Retina (tissue), 1 donor: Measurements from ENCODE around the gene IL25.
"Not testable (repeated sequence)": the region's sequence is repeated elsewhere in the genome, so short reads cannot be mapped to it uniquely, and the experiment has no call there.

Experiments
- DNase-seq: peaks from one replicate; pipeline ENCODE4 v3.0.0-alpha.2; 2016

The IL25 gene

DNA sequence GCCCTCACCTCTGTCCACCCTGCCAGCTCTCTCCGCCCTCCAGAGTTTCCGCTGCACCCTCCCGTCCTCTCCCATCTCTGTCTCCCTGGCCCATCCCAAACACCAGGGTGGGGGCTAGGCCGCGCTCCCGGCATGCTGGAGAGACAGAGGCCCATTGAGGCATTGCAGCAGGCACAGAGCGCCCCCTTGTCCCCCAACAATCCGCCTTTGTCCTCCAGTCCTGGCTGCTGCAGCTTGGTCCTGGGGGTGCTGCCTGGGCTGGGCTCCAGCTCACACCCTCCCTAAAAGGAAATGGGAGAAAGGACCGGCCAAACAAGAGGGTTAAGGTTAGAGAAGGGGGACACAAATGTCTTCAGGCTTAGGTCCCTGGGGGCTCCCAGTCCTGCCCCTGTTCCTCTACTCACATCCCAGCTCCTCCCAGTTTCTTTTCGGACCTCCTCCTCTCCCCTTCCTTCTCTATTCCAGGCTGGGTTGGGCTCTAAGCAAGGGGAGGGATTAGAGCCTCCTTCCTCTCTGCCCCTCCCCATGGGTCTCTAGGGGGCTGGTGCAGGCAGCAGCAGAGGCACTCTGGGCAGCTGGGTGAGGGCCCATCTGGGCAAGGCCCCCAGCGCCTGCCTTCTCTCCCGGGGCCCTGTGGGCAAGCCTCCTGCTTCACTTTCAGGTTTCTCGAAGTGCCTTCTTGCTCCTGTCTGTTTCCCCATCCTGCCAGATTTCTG is 4.0 kb downstream of the IL25 start, which contains the start of gene CMTM5:
TSS of gene CMTM5 (plus strand) at position 565 of the 716 bp plus-strand sequence. CDS start 206 bp downstream, outside the sequence.
- peak; percentile 43 for DNase-seq

DNA sequence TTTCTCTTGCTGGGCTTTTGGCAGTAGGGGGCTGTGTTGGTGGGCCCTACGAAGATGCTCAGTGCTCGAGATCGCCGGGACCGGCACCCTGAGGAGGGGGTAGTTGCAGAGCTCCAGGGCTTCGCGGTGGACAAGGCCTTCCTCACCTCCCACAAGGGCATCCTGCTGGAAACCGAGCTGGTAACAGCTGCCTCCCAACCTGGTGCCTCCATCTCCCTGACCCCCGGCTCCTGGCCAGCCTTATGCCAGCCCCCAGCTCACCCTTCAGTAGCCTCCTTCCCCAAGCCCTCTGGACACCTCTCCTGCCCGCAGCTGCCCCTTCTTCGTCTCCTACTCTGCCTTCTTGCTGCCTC is 4.6 kb downstream of the IL25 start:
- no peak for DNase-seq

DNA sequence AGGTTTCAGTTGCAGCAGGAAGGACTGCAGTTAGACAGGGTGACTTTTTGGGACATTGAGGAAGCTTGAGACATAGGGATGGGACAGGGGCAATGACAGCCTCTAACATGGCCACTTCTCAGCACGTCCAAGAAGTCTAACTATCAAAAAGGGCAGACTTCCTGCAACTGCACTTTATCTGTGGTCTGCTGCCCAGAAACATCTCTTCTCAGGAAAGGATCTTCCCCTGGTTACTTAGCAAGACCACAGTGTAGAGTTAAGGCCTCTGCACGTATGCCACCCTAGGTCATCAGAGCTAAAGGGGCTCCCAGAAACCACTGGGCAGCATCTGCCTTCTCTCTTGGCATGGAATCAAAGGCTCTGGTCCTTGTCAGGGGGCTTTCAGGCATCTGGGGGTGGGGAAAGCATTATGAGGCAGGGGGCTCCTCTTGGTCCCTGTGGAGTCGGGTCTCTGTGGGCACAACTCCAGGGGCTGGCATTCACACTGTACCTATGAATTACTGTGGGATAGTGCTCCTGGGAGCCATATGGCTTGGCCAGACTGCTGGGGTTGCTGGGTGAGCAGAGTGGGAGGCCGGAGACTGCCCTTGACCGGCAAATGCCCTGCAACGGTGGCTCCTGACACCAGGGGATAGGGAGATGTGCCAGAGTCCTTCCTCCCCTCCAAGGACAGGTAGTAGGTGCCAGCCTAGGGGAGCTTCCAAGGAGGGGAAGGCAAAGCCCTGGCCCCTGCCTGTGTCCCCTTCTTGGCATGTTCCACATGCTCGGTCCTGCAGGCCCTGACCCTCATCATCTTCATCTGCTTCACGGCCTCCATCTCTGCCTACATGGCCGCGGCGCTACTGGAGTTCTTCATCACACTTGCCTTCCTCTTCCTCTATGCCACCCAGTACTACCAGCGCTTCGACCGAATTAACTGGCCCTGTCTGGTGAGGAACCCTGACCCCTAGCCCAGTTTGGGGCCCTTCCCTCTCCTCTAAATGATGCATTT is 5.3 kb downstream of the IL25 start:
- DNase-seq = no peak

DNA sequence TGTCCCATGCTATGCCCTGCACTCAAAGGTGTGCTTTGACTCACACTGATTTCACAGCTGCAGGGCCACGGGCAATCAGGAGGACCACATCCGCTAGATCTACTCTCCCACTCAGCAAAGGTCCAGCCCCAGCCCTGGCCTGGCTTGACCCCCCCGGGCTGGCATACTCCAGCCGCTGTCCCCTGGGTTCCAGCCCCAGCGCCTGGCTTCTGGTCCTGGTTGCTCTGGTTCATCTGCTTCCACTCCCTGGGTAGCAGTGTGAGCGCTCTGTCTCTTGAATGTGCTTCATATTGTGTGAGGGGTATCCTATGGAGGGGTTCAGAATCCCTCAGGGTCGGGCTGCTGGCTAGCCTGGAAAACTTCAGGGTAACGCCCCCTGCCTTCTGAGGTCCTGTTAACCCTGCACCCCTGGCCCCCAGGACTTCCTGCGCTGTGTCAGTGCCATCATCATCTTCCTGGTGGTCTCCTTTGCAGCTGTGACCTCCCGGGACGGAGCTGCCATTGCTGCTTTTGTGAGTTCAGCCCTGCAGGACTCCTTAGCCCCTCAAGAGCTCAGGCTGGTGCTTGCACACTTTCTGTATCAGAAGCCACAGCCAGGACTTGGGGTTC is 6.1 kb downstream of the IL25 start:
- no peak for DNase-seq

DNA sequence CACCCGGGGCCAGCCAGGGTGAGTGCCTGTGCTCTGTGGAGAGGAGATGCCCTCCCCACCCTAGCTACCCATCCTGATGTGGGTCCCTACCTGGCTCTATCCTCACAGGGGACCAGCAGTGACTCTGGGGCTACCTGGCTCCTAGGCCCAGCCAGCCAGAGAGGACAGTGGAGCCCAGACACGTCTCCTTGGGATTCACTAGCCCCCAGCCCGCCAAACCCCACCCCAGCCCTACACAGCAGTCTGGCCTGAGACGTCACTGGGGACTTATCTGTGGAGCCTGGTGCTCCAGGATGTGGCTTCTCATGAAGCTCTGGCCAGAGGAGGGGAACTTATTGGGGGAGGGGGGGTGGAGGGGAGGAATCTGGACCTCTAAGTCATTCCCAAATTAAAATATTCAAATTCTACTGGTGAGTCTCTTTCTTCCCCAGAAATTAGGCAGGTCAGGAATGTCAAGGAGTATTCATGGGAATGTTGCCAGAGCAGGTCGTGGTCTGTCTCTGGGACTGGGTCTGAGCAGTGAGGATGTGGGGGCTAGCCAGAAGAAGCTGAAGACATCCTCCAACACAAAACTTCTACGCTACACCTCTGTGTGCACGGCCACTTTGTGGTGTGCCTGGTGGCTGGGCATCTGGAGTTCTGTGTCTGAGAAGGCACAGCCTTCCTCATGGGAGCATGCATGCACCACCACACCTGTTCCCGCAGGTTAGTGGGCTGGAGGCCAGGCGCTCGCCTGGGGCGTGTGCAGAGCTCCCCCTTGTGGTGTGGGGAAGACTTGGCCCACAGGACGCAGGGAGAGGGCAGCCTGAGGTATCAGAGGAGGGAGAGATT is 7.0 kb downstream of the IL25 start:
- DNase-seq = peak; percentile 60

DNA sequence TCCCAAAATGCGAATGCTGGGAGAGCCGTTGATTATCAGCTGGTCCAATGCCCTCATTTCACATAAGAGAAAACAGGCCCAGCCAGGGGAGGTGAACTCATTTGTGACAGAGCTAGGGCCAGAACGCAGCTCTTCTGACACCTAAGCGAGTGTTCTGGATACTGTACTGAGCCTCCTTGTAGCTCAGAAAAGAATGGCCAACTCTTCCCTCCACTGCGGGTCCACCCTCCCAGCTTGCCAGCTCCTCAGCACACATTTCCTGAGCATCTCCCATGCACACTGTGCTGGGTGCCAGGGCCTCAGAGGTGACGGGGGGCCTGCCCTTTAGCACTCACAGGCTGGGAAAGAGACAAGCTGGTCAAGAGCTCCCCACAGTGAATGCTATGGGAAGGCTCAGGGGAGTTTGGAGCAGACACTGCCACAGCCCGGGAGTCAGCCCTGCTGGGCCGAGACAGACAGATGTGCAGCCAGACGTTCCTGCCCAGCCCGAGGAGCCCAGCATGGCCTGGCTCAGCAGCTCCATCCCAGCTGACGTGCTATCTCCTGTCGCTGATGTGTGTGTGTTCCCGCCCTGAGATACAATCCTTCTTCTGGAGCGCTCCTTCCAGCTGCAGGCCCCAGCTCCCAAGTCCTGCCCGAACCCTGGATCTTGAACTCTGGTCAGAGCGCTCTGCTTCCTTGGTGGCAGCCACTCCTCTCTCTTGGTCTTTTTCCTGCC is 7.7 kb downstream of the IL25 start:
- DNase-seq = no peak

DNA sequence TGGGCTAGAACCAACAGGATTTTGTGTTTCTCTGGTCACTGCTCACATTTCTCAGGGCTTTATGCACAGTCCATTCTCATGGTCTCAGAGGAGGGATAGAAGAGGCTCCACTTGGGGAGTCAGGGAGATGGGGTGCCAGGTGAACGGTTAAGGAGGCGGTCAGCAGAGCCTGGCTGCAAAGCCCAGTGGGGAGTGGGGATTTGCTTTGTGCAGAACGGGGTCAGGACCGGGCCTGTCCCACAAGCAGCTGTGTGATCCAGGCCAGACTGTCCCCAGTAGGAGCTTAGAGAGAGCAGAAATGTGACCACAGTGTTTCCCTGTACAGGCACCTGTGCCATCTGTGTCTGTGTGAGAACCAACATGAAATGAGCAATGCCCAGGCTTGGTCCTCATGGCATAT is 8.4 kb downstream of the IL25 start:
- DNase-seq = no peak

DNA sequence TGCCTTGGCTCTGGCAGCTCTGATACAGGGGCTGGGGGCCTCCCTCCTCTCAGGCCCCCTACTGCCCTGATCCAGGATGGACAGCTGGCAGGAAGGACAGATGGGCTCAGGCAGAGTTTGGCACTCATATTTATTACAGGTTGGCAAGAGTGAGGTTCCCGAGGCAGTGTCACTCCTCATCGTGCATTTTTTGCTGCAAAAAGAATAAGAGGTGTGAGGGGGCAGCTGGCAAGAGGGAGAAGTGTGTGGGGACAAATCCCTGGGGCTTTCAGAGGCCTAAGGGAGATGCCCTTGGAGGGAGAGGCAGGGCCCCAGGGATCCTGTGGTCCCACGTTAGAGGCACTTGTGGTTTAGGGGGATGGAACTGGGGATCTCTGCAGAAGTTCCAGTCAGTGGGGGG is 9.3 kb downstream of the IL25 start:
- DNase-seq = no peak

DNA sequence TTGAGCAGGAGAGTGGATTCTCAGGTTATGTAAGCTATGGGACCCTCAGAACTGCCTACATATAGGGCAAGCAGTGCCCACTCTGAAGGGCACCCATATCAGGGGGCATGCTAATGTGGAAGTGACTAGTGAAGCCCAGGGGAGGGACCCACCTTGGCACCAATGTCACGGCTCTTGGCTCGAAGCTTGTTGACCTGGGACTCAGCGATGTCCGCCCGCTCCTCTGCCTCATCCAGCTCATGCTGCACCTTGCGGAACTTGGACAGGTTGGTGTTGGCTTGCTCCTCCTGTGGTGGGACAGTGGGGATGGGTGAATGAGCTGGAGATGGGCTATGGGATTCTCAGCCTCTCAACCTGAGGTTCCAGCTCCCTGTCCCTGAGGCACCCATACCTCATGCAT is 9.7 kb downstream of the IL25 start:
- DNase-seq = no peak

DNA sequence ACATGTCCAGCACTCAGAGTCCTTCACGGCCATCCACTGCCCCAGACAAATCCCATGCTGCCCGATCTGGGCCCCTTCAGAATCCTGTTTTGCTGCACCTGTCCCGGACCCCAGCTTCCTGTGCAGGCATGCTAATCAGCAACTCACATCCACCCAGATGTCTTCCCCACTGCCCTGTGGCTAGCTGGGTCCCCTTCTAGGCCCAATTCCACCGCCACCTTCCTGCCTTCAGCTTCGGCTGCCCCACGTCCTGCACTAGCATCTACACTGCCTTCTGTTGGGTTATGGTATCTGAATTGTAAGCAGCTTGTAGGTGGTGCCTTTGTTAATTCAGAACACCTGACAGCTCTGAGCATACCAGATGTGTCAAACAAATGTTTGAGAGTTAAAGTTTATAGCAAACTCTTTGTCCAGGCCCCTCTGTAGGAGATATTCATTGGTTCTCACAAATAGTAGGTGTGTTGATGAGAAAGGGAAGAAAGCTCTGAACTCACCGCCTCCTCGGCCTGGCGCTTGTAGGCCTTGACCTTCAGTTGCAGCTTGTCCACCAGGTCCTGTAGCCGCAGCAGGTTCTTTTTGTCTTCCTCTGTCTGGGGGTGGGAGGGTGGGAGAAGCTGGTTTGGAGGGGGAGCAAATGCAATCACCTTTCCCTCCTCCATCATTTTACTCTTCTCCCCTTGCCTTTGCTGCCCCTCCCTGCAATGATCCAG is 10.3 kb downstream of the IL25 start:
- DNase-seq = no peak

DNA sequence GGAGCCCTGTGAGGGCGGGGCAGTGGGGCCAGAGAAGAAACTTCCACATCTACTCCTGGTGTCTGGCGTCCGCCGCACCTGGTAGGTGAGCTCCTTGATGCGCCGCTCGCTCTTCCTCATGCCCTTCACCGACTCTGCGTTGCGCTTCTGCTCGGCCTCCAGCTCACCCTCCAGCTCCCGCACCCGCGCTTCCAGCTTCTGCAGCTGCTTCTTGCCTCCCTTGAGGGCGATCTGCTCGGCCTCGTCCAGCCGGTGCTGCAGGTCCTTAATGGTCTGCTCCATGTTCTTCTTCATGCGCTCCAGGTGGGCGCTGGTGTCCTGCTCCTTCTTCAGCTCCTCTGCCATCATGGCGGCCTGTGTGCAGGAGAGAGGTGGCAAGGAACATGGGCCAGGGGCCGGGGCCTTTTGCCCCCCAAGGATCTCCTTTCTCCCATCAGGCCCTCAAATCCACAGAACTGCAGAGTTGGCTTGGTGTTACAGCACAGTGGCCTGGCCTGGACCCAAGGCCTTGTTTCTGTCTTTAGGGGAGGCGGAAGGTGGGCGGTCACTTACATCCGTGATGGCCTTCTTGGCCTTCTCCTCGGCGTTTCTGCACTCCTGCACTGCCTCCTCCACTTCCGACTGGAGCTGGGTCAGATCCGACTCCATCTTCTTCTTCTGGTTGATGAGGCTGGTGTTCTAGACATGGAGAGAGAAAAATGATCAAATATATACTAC is 11.9 kb downstream of the IL25 start:
- DNase-seq = no peak

DNA sequence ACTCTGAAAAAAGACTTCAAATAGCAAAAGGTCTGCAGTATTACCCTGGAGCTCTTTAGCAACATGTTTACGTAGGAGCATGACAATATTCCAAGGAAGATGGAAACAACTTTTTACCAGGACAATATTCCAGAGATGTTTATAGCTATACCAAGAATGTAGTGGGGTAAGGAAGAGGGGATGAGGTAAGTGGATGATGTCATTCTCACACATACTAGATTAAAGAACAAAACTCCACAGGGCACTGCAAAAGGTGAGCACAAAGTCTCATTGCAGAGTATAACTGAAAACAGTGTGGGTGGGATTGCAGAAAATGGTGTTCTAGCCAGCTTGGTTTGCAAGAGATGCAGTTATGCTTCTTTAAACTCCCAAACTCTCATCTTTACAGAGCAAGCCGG is 12.6 kb downstream of the IL25 start:
- DNase-seq = no peak

DNA sequence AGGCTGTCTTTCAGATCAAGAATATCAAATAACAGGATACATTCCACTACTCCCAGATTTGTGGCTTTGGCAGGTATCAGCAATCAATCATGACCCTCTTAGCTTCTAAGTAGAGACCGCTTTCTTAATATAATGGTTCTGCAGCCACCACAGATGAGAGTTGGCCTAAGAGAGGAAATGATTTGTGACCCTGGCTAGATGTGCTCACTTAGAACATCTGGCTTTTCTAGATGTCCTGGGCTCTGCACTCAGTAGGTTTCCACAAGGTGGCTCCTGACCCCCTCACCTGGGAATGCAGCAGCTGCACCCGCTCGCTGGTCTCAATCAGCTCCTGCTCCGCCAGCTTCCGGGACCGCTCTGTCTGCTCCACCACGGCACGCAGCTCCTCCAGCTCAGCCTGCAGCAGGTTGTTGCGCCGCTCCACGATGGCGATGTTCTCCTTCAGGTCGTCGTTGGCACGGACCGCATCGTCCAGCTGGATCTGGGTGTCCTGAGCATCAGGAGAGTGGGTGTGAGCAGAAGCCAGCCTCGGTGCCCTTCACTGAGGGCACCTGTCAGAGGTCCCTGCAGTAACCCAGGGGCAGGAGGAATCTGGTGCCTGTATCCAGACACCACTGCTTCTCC is 13.1 kb downstream of the IL25 start:
- no peak for DNase-seq

DNA sequence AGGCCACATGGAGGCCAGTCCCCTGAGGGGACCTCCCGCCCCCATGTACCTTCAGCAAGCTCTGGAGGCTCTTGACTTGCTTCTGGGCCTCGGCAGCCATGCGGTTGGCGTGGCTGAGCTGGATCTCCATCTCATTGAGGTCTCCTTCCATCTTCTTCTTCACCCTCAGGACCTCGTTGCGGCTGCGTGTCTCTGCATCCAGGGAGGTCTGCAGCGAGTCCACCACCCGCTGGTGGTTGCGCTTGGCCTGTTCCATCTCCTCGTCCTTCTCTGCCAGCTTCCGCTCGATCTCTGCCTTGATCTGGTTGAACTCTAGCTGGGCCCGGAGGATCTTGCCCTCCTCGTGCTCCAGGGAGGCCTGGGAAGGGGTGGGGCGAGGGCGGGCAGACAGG is 13.7 kb downstream of the IL25 start:
- not testable (repeated sequence) for DNase-seq

DNA sequence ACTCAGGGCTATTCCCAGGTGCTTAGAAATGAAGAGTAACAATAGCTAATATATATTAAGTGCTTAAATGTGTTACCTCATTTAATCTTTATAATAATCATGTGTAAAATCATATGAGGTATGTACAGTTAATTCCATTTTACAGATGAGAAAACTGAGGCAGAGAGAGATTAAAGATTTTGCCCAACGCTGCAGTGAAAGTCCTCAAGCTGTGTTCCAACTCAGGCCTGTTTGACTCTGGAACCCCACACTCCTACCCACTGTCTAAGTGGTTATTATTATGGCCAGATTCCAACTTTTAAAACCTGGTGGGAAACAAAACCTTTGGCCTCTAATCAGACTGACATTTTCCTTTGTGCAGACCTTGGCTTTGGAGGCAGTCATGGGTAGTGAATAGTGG is 14.4 kb downstream of the IL25 start:
- DNase-seq = no peak

DNA sequence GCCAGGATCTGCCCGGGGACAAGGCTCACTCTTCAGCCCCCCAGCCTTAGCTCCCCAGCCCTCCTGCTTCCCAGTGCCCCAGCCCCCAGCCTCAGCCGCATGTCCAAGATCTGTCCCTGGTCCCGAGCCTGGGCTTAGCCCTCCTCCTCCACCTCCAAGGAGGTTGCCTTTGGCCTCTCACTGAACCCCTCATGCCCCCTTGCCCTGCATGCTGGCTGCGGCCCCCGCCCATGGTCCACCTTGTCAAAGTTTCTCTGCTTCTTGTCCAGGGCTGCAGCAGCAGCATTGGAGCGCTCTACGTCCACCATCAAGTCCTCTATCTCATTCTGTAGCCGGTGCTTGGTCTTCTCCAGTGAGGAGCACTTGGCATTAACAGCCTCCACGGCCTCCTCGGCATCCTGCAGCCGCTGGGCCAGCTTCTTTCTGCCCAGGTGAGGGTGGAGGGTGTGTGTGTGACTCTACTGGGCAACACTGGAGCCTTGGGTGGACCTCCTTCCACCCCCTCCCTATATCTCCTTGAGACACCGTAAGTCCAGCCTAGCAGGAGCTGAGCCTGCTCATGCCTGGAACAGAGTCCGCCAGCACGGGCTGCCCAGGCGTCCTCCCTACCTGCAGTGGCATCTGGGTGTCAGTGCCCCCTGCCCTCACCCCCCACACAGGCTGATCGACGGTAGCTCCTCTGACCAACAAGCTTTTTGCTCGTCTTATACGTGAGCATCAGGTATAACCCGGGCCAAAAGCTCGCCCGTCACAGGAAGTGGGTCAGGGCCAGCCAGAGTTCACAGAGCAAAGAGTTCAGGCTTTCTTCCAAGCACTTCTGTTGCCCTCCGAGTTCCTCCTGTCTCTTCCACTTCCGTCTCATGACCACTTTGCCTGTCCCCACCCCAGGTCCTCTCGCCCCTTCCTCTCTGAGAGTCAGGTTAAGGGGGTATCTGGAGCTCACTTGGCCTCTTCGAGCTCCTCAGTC is 15.6 kb downstream of the IL25 start:
- DNase-seq = no peak

DNA sequence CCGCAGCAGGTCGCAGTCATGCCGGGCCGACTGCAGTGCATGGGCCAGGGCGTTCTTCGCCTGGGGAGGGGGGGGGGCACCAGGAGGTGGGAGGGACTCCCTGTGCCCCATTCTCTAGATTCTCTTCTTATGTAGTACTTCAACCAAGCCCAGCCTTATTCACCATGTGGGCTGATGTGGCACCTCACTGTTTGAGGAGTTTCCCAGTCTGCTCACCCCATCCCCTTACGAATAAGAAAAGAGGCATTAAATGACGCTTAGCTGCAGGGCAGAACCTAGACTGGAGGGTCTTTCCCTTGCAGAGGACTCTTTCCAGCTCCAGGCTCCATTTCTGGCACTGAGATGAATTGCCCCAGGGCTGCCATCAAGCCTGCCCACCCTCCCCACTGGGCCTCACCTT is 16.4 kb downstream of the IL25 start:
- no peak for DNase-seq

DNA sequence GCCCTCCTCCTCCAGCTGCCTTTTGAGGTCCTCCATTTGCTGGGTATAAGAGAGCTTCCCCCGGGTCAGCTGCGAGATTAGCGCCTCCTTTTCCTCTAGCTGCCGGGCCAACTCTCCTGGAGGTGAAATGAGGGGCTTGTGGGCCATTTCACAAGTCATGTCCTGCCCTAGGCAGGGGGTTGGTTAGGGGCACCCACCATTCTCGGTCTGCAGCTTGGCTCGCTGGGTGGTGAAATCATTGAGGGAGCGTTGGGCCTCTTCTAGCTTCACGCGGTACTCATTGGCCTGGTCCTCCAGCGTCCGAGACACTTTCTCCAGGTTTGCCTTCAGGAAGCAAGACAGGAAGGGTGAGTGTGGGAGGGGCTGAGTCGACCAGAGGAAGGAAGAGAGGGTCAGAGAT is 16.8 kb downstream of the IL25 start:
- DNase-seq = no peak

DNA sequence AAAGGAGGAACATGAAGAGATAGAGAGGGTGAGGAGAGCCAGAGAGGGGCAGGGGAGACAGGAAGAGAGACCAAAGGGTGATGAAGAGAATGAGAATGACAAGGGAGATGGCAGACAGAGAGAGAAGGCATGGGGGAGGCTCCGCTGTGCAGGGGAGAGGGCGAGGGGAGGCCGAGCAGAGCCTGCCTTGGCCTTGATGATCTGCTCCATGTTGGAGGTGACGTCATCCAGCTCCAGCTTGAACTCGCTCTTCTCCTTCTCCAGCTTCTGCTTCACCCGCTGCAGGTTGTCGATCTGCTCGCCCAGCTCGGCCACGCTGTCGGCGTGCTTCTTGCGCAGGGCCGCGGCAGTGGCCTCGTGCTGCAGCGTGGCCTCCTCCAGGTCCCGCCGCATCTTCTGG is 17.3 kb downstream of the IL25 start:
- DNase-seq = not testable (repeated sequence)
